Heart right ventricle (tissue), 16 donors: Measurements from ENCODE around the gene CYTH4. TPM values are rescaled to one million over a fixed set of nuclear protein-coding genes. Genes with fewer than 3 reads are reported as not detected.
A peak's percentile ranks its signal among the peaks of the same experiment; 100 is the strongest.

Source experiments
- ATAC-seq, 8 donors: fragments of 200-7000 bp; cut with Tn5 transposase; one replicate each; pipeline ENCODE4 v1.9.1; 2020; ENCODE audit warnings: mild to moderate bottlenecking in 8 of 8, moderate library complexity in 8 of 8, moderate number of reproducible peaks in 1 of 8
- DNase-seq, 2 donors: peaks; one replicate each; pipeline ENCODE4 v3.0.0-alpha.2; 2020
- H3K27ac ChIP-seq, 10 donors: fragments of 200-600 bp; sonication (generic) in 2 of 10; one replicate each; pipeline versions ENCODE4 v1.5.0 to v1.8.0; 2020 to 2022; ENCODE audit warnings: mild to moderate bottlenecking in 3 of 10
- H3K27me3 ChIP-seq, 7 donors: fragments of 200-600 bp; one replicate each; pipeline ENCODE4 v1.8.0; 2021 to 2022; ENCODE audit warnings: mild to moderate bottlenecking in 2 of 7
- H3K36me3 ChIP-seq, 9 donors: fragments of 200-600 bp; sonication (generic) in 1 of 9; one replicate each; pipeline versions ENCODE4 v1.5.0 to v1.8.0; 2020 to 2022; ENCODE audit warnings: mild to moderate bottlenecking in 2 of 9
- H3K4me1 ChIP-seq, 9 donors: fragments of 200-600 bp; sonication (generic) in 1 of 9; one replicate each; pipeline versions ENCODE4 v1.5.0 to v1.8.0; 2020 to 2022; ENCODE audit warnings: mild to moderate bottlenecking in 4 of 9
- H3K4me3 ChIP-seq, 10 donors: fragments of 200-600 bp; sonication (generic) in 2 of 10; one replicate each; pipeline versions ENCODE4 v1.5.0 to v1.8.0; 2020 to 2022; ENCODE audit warnings: mild to moderate bottlenecking in 7 of 10, moderate library complexity in 2 of 10
- H3K9me3 ChIP-seq, 11 donors: fragments of 200-600 bp in 10 of 11; sonication (generic) in 2 of 11; one replicate each; pipeline versions ENCODE4 v1.5.0 to v1.8.0; 2013 to 2022; ENCODE audit warnings: mild to moderate bottlenecking in 2 of 11, control low read depth in 1 of 11, moderate library complexity in 1 of 11
- CTCF ChIP-seq, 9 donors: fragments of 200-600 bp; sonication (generic) in 2 of 9; IDR thresholded peaks; one replicate each; pipeline versions ENCODE4 v1.5.0 to v1.8.0; 2021 to 2022; ENCODE audit warnings: antibody characterized with exemption in 9 of 9, mild to moderate bottlenecking in 5 of 9, moderate library complexity in 1 of 9
- whole genome bisulfite sequencing, 2 donors: extraction: QIAGEN DNeasy Blood & Tissue Kit; methylation state at CpG; one replicate each; pipeline ENCODE4 v1.1.7; 2013; ENCODE audit warnings: inconsistent platforms in 1 of 2; 5-methylcytosine and 5-hydroxymethylcytosine counted together
- intact Hi-C, 10 donors: fragments of 100-400 bp; cut with DNase I; formaldehyde crosslinking; loops; one replicate each; pipeline versions ENCODE4 v1.11.1 to v1.14.2; 2022
- polyA plus RNA-seq, 2 donors: library from polyadenylated mRNA; stranded (reverse); fragments of 200-250 nt; gene quantifications; one replicate each; pipeline ENCODE4 v1.2.3, GENCODE V29; 2013
- total RNA-seq, 10 donors: library from RNA; stranded (reverse); fragmentation: NEBNext Ultra II Directional in 3 of 10; extraction: Animal tissue kit (Norgen Biotek cat#: 25700) in 3 of 10; gene quantifications; one replicate each; pipeline versions ENCODE4 v1.2.1 to v1.2.4, GENCODE V29; 2021 to 2023
- donor health status: Arrhythmogenic right ventricular cardiomyopathy.
- donor health status: ischemic (EF 13 %, LVEDD 7.1; RV severe dilation, severe dysfunction).
- donor health status: healthy with polysubstance abuse.
- donor health status: DM: no; HTN: yes; CAD: no.
- donor health status: DM: no; HTN: no; CAD: no.
- donor health status: ischemic (EF 25% LVEDD 6.9; RV normal size, moderate dysfunction).
- donor health status: ischemic (EF 25% LVEDD 5.7; RV mildly dilated, moderate dysfunction).
- donor health status: healthy.
- donor health status: DM: yes; HTN: yes; CAD: no.
- donor health status: Ischemic cardiomyopathy.
- donor health status: ischemic (EF 35%, LVEDD 5.7; RV mildly dilated, moderate dysfunction).
- donor health status: nonischemic (EF 11% LVEDD 7.7; RV severe dilation, severe dysfunction).
- donor health status: DM: yes; HTN: yes; CAD: no.
- donor health status: PGD.
- donor health status: ischemic (EF 29% LVEDD 5.4; RV normal size, mild dysfunction).
- donor health status: nonischemic (EF 23%, LVEDD 6.1; RV moderate dilation, normal function).

Gene CYTH4
- total and polyA plus RNA-seq, 12 donors, result 1.8 to 29.3 (median 4.3) TPM

GRCh38 chr22:37267135-37267587 lies 15.1 kb upstream of the CYTH4 start:
- intact Hi-C loops, result loop anchor here in 3 of 10 donors (5.0 to 10.0 kb wide), 4 partner anchors 45 to 190 kb away; partner anchors contain the start of gene ELFN2 (in 1 of the 3)

GRCh38 chr22:37267661-37268413 lies 14.5 kb upstream of the CYTH4 start:
- Histone ChIP-seq H3K4me3 (peak overlapping the region in 4 of 10 donors; percentile 46 to 62 (median 51)), H3K4me1 (peaks cover 0 to 59% (median 0%) of the 10 kb centered on the region in 9 donors), H3K27ac (peak overlapping the region in 4 of 10 donors; percentile 19 to 93 (median 40)), H3K27me3 (peaks cover 0 to 52% (median 20%) of the 10 kb centered on the region in 7 donors), H3K36me3 (no peaks in the 10 kb centered on the region), H3K9me3 (peaks cover 0 to 19% (median 10%) of the 10 kb centered on the region in 11 donors)
- ATAC-seq (no peak), DNase-seq (no peak)
- WGBS, 2 donors, result 74 to 78% methylated on average over 11 of the region's 11 CpGs
- intact Hi-C loops, result loop anchor here in 3 of 10 donors (5.0 to 10.0 kb wide), 4 partner anchors 44 to 189 kb away; partner anchors contain the start of gene ELFN2 (in 1 of the 3)
- no peak for TF ChIP-seq CTCF (IDR thresholded peaks at IDR 0.05)

More at GRCh38 chr22:37267135-37267587, 15.1 kb upstream of the CYTH4 start:
- peak; percentile 33 to 90 (median 69) for TF ChIP-seq CTCF (IDR thresholded peaks at IDR 0.05)
- ATAC-seq (peak; percentile 54 to 77 (median 68)), DNase-seq (peak in 1 of 2 donors; percentile 53)
- Histone ChIP-seq H3K4me3 (peak overlapping the region in 9 of 10 donors; percentile 5 to 62 (median 41)), H3K27ac (peak overlapping the region in 4 of 10 donors; percentile 4 to 93 (median 40)), H3K27me3 (peaks cover 0 to 49% (median 25%) of the 10 kb centered on the region in 7 donors), H3K4me1 (peaks cover 0 to 52% (median 0%) of the 10 kb centered on the region in 9 donors), H3K9me3 (peaks cover 0 to 19% (median 10%) of the 10 kb centered on the region in 11 donors), H3K36me3 (no peaks in the 10 kb centered on the region)
- 11 to 13% methylated on average over 22 of the region's 22 CpGs for WGBS, 2 donors

- ATAC-seq (peak in 3 of 8 donors; percentile 23 to 27 (median 23)), DNase-seq (no peak)
- no peaks in the 10 kb centered on the region for H3K9me3 ChIP-seq
- peak overlapping the region in 1 of 10 donors; percentile 93 for H3K27ac ChIP-seq
- intact Hi-C loops, result loop anchor here in 3 of 10 donors (5.0 to 10.0 kb wide), 4 partner anchors 42 to 187 kb away; partner anchors contain the start of gene ELFN2 (in 1 of the 3)
- TF ChIP-seq CTCF (IDR thresholded peaks at IDR 0.05), result no peak
- WGBS, 2 donors, result 78 to 80% methylated on average over 8 of the region's 8 CpGs
- peaks cover 0 to 63% (median 27%) of the 10 kb centered on the region in 7 donors for H3K27me3 ChIP-seq
- H3K4me1 ChIP-seq, result peaks cover 0 to 81% (median 0%) of the 10 kb centered on the region in 9 donors
- no peak overlapping the region for H3K4me3 ChIP-seq
- no peaks in the 10 kb centered on the region for H3K36me3 ChIP-seq
These were observed 12.2 kb upstream of the CYTH4 start for GRCh38 chr22:37269936-37270678.
